ENCODE results near the gene BDKRB2.

The BDKRB2 gene

DNA sequence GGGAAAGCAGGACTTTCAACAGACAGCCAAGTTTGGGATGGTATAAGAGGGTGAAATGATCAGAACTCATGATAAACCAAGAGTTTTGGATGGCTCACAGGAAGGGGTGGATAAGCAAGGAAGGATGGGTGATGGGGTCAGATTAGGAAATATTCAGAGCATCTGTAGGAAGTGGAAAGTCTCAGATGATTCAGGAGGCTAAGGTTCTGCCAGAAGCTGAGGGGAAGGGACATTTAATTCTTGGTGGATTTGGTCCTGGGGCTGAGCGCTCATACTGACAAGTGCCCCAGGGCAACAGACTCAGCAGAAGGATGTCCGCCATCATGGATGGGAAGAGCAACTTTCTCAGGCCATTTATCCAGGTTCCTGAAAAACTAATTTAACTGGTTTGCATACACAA, 28.4 kb upstream of the BDKRB2 start:
- in situ Hi-C loops (cut with HindIII; ENCODE audit: low sequenced_read_pairs), result no loop called here

DNA sequence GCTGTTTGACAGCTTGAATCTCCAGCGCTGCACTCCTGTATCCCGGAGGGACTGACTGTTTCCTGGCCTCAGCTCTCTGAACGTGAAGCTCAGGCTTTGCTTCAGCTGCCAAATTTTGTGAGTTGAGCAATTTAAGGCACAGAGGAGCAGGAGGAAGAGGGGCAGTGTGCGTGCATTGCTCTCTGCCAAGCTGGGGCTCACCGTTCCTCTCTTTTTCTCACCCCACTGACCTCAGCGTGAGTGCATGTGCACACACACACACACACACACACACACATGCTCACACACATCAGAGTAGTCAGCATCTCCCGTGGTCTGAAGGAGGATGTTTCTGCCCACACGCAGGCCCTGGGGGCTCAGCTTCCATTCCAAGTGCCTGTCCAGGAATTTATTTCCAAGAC, 27.8 kb upstream of the BDKRB2 start:
- in situ Hi-C loops (cut with HindIII; ENCODE audit: low sequenced_read_pairs), result no loop called here

DNA sequence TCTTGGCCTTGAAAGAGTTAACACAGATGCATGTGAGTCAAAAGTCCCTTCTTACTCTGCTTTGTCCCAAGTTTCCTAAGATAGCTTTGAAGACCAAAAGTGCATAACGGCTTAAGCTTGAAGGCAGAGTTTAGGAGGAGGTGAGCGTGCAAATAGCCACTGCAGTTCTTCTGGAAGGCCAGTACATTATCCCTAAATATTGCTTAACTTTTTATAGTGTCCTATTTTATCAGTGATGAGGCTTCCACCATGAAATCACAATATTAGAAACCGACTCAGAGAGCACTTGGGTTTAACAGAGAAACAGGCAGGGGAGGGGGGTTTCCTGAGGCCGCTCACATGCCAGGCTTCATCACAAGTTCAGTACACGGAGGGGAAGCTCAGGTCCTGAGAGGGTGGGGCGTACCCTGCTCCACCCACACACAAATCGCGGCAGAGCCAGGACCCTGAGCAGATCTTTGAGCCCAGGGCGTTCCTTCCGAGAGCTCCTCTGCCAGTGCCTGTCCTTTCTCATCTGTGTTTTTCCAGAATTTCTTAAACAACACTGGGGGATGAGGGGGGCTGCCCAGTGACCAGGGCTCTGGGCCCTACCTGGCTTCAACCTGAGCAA, 26.8 kb upstream of the BDKRB2 start:
- in situ Hi-C loops (cut with HindIII; ENCODE audit: low sequenced_read_pairs), result no loop called here

DNA sequence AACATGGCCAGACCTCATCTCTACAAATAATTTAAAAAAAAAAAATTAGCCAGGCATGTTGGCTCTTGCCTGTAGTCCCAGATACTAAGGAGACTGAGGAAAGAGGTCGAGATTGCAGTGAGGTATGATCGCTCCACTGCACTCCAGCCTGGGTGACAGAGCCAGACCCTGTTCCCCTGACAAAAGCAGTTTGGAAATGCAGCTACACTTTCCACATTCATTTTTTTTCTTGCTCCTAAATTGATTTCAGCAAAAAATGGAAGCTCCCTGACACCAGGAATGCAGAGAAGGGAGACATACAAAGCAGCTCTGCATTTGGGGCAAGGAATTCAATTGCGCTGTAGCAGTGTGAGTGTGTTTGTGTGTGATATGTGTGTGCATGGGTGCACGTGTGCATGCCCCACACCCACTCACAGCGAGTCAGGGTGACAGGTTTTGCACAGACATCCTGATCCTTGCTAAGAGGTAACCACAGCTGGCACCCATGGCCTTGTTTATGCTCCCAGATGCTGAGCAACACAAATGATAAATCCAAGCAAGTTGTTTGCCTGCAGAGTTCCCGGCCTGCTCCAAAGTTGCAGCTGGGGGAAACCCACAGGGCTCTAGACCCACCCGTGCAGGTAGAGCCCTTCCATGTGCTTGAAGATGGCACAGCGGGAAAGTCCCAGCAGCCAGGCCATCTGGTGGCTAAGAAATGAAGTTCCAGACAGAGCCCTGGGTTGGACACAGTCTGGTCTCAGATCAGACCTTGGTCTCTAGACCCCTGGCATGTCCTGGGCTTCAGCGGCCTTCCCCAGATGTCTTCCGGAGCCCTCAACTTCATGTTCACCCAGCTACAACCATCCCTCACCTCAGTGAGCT, 25.9 kb upstream of the BDKRB2 start:
- in situ Hi-C loops (cut with HindIII; ENCODE audit: low sequenced_read_pairs), result no loop called here

DNA sequence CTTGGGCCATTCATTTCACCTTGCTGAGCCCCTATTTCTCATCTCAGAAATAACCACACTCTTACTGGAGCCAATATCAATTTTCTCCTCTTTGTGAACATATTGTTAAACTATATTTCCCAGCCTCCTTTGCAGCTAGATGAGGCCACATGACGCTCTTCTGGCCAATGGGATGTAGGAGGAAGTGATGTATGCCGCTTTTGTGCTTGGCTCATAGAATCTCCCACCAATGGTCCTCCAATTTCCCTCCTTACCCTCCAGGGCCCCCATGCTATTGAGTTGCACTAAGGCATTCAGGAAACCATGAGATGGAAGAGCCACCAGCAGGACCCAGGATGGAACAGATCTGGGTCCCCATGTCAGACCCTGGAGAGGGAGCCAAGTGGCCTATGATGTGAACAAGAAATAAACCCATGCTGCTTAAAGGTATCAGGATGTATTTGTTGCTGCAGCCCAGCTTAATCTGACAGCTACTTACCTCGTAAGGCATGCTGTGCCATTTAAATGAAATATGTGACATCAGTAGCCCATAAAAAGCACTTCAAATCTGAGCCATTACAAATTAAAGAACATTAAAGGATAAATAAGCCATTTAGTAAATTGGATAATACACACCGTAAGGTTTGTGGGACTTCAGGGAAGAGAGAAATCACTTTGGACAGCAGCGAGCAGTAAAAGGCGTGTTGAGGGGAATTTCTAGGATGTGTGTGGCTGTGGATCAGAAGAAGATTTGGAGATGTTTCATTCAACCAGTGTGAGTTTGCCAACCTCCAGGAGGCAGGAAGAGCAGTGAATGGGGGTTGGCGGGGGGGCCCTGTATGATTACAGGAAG, 24.4 kb upstream of the BDKRB2 start:
- in situ Hi-C loops (cut with HindIII; ENCODE audit: low sequenced_read_pairs), result no loop called here

DNA sequence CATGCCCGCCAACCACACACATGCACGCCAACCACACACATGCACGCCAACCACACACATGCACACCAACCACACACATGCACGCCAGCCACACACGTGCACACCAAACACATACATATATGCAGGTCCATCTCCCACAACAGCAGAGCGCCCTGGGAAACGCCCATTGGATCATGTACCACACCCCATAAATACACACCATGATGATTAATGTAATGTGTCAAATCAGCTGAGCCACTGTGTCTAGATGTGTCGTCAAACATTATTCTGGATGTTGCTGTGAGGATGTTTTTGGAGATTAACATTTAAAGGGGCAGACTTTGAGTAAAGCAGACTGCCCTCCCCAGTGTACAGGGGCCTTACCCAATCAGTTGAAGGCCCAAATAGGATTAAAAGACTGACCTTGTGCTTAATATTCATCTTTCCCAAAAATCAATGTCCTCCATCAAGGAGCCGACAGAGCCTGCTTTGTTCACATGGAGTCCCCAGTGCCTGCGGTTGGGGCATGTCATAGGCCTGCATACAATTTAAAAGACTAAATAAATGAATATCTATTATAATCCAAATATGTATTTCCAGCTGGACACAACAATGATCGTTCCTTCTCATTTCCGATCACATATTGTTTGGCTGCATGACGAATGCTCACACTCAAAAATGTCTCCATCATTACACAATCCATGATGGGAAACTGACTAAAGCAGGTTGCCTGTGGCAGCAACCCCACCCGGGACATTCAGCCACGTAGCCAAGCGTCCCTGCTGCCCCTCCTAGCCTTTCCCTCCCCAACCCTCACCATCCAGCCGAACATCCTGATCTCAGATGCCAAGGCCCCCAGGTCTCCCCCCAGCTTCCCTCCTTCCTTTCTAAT, 23.2 kb upstream of the BDKRB2 start:
- in situ Hi-C loops (cut with HindIII; ENCODE audit: low sequenced_read_pairs), result no loop called here

DNA sequence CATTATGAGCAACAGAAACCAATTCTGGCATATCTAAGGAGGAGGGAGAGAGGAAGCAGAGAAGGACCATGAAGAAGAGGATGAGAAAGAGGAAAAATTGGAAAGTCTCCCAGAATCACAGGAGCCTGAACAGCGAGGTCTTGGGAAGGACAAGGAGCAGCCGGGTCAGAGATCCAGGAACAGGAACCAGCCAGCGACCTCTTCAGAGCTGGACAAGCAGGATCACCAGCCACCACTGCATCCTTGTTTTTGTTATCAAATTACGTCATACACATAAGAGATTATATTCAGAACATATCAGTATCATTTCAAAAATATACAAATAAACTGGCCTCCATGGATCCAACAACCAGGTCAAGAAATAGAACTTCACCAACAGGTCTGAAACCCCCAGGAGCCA, 22.1 kb upstream of the BDKRB2 start:
- in situ Hi-C loops (cut with HindIII; ENCODE audit: low sequenced_read_pairs), result no loop called here

DNA sequence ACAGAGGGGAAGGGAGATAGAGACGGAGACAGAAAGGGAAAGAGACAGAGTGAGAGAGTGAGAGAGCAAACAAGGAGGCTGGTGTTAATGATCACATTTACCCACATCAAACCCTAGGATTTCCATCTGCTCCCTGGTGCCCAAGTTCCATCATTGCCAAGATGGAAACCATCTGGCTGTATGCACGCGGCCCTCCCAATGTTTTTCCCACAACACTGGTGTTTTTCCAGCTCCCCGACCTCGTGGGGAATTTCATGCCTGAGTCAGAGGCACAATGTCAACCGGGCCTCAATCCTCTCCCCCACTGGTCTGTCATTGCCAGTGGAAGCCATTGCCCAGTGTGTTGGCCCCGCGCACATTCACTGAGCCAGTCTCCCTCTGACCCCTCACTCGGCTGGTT, 19.9 kb upstream of the BDKRB2 start:
- in situ Hi-C loops (cut with HindIII; ENCODE audit: low sequenced_read_pairs), result no loop called here

DNA sequence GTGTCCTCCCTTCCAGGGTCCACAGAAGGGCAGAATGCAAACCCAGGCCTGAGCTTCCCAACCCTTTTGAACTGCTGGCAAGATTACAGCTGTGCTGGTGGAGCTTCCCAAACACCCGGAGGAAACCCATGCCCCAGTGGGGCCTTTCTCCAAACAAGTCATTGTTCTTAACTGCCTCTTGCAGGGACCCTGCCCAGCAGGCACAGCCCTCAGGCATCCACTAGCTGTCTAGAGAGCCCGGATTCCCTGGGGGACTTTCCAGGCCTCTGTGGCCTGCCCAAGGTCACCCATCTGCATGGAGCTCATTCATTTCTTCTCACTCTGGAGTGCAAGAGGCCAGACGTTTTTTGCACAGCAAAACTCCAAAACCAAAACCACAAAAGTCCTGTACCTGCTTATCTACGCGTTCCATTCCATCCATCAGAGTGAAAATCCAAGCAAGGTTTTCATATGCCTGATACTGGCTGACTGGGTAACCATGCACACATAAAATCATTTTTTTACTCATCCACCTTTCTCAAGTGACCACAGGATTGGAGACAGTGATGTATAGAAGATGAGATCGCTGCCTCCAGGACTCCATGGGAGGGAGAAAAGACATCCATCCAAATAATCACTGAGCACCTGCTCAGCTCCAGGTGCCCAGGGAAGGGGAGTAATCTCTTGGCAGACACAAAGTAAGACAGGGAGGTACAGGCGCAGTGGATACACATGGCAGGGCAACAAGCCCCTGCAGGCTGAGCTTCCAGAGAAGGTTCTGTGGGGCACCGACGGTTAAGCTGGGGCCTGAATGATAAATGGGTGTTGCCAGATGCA, 17.2 kb upstream of the BDKRB2 start:
- in situ Hi-C loops (cut with HindIII; ENCODE audit: low sequenced_read_pairs), result no loop called here

DNA sequence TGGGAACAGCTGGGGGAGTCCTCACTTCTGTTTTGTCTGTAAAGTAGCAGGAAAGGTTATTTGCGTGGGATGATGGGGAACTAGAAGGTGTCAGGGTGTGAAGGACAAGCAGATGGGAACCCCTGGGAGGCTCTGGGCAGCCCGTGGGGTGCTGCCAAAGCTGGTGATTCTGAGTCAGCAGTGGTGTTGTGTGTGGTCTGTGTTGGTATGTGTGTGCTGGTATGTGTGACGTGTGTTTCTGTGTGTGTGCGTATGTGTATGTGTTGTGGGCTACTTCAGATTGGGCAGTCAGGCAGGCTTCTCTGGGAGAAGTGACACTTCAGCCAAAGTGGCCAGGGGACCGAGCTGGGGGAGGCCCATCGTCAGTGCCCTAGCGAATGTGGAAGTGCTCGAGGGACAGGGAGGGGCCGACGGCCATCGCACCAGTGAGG, 15.3 kb upstream of the BDKRB2 start:
- in situ Hi-C loops (cut with HindIII; ENCODE audit: low sequenced_read_pairs), result no loop called here

DNA sequence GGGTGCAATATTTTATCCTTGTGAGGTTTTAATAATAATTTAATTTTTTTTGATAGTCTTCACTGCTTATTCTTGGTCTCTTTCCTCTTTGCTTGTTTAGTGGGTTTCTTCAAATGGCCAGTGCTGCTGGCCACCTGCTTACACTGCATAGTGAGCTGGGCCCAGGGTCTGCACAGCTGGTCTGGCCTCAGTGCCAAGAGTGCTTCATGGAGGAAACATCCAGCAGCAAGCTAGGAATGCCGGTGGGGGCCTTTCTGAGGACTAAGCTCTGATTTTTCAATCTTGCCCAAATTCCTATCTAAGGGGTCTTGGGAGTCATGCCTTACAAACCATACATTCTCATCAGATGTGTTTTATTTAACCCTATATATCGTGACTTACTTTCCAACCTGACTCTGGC, 13.3 kb upstream of the BDKRB2 start:
- in situ Hi-C loops (cut with HindIII; ENCODE audit: low sequenced_read_pairs), result no loop called here

DNA sequence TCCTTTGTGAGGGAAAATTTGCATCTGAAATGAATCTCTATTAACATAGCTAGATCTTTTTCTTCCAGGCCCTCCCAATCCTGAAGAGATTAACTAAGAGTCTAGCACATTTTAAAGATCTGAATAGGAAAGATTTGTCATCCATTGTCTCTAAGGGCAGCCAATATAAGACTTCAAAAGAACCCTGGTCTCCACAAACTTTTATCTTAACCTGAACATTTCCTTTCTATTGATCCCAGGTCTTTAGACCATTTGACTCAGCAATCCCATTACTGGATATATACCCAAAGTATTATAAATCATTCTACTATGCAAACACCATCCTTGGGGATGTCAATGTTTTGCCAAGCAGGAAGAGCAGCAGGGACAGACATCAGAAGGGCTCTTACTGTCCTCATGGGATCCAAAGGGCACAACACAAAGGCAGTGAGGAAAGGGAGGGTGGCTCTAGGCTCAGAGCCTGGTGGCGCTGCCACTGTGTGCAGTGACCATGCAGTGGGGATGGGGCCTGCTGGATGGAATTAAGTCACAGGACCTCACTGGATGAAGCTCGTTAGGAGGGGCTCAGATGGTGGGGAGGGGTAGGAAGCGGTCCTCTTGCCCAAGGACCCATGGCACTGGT, 12.7 kb upstream of the BDKRB2 start:
- in situ Hi-C loops (cut with HindIII; ENCODE audit: low sequenced_read_pairs), result no loop called here

DNA sequence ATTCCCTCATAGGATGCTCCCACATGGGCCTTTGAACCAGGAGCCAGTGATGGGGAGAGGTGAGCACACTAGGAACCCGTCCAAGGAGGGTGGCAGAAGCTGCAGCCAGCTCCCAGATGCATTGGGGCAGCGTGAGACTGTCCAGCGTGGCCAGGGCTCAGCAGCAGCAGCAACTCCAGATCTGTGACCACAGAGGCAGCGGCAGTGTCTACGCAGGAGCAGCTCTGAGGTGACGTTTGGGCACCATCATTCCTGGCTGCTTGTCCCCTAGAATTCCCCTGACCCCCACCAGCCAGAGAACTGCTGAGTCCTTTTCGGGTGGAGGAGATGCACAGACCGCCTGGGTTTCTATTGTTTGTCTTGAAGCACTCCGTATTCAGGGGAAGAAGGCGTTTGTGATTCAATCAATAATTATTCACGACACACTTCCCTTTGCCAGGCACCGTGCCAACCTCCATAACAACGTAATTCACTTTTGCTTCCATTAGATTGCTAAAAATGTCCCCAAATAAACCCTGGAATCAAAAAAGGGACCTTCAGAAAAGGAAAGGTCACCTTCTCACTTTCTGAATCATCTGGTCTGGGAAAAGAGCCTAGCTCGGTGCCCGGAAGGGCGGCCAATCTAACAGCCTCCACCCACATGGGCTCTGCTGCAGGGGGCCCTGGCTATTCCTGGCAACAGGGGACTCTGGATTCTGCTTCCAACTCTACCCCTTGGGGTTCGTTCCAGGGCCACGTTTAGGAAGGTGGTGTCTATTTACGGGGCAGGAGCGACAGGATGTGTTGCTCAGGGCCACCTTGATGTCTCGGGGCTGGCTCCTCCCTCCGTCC, 11.4 kb upstream of the BDKRB2 start:
- in situ Hi-C loops (cut with HindIII; ENCODE audit: low sequenced_read_pairs), result no loop called here

DNA sequence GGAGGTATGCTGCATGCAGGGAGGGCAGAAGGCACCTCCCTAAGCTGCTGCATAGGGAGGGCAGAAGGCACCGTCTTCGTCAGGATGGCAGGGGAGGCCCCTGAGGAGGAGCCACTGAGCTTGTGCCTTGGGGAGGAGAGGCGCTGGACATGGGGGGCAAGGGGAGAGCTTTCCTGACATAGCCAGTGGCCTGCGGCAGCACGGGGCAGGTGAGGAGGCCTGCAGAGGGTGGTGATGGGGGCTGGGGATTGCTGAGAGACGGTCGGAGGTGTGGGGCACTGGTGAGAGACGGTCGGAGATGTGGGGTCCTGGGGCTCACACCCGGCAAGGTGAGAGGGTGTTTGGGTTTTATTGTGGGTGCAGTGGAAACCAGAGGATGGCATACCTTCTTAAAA, 10.4 kb upstream of the BDKRB2 start:
- in situ Hi-C loops (cut with HindIII; ENCODE audit: low sequenced_read_pairs), result no loop called here

DNA sequence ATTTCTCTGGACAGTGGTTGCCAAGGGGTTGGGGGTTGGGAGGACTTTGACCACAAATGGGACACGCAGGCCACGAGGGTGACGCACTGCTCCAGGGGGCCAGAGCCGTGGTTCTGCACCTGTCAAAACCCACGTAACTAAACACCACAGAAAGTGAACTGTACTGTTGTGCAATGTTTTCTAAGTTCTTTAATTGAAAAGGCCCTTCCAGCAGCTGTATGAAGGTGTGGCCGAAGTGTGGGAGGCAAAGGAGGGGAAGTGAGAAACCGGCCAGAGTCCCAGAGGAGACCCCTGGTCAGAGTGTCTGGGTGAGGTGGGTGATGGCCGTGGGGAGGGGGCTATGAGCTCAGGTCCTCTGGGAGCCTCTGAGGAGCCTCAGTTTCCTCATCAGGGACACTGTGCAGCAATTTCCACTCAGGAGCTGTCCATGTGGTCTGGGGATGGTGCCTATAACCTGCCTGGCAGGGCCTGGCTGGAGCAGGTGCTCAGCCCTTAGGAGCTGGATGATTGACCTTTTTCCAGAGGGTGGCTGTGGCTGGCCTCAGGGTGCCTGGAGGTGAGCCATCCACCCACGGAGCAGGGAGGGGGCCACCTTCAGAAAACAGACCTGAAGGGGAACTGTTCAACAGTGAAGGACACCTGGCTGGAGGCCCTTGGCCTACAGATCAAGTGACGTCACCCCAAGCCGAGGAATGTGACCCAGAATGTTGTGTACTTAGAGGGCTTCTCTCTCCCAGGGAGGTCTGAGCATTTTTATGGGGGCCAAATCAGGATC, 9.8 kb upstream of the BDKRB2 start:
- in situ Hi-C loops (cut with HindIII; ENCODE audit: low sequenced_read_pairs), result no loop called here

DNA sequence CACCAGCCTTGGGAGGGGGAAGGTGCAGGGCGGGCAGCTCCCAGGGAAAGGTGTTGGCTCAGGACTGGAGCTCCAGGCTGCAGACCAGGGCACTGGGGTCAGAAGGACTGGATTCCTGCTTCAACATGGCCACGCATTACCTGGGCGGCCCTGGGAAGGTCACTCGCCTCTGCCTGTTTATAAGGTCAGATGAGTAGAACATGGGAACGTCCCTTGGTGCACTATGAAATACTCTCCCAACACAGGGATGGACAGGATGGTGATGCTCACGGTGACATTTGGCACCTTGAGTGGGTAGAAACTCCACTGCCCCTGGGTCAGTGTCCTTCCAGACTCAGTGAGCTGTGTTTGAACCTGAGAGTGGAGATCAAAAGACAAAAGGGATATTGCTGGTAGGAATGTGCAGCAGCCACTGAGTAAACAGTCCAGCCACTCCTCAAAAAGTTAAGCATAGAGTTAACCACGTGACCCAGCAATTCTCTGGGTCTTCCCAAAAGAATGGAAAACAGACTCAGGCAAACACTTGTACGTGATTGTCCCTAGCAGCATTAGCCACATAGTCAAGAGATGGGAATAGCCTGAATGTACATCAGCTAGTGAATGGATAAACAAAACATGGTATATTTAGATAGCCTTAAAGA, 9.1 kb upstream of the BDKRB2 start:
- in situ Hi-C loops (cut with HindIII; ENCODE audit: low sequenced_read_pairs), result no loop called here

DNA sequence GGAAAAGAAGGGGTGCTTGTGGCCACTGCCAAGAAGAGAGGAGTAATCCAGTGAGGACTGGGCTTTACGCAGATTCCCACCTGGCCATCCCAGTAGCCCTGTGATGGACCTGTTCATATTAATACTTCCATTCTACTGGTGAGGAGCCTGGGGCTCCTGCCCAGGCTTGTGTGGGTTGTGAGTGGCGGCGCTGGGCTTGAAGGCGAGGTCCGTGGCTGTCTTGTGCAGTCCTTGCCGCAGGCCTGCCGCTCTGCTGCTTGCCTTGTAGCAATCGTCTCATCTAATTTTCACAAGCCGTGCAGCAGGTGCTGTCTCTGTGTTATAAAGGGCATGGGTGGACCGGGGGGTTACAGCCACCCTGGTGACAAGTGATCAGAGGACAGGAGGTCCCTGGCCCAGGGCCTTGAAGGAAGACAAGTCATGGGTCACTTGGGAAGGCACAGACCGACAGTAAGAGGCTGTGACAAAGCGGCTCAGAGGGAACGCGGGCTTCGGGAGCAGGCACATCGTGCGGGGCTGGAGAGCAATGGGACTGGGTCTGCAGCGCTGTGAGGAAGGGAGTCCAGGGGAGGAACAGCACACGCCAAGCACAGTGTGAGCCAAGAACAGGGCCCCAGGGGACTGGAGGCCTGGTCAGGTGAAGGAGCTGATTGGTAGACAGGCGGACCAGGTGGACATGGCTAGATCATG, 7.3 kb upstream of the BDKRB2 start:
- in situ Hi-C loops (cut with HindIII; ENCODE audit: low sequenced_read_pairs), result no loop called here

All from DLD1 (cell line).